Measurements from ENCODE around the gene DTNA. TPM values are rescaled to one million over a fixed set of nuclear protein-coding genes. Genes with fewer than 3 reads are reported as not detected.
A peak's percentile ranks its signal among the peaks of the same experiment; 100 is the strongest.

DTNA gene
- polyA plus RNA-seq, 1 donor from 2014 or later = 53.9 TPM

GRCh38 chr18:34867520-34867919 is 157.4 kb downstream of the DTNA start:
- H3K27ac ChIP-seq (ENCODE audit: low read length) = peak overlapping the region; percentile 34
- no peak overlapping the region for H2AFZ ChIP-seq (ENCODE audit: low read depth, low read length)
- no peak overlapping the region for H3K9ac ChIP-seq (ENCODE audit: low read length)
- H3K36me3 ChIP-seq (ENCODE audit: insufficient read depth, low read length) = no peaks in the 10 kb centered on the region
- H3F3A ChIP-seq (ENCODE audit: insufficient read depth, low read length, poor library complexity, severe bottlenecking) = no peaks in the 10 kb centered on the region
- no peak overlapping the region for H3K4me2 ChIP-seq (ENCODE audit: low read length)
- no peaks in the 10 kb centered on the region for H3K9me3 ChIP-seq (ENCODE audit: low read length)
- no peak overlapping the region for H3K4me3 ChIP-seq (ENCODE audit: low read length)
- H3K79me2 ChIP-seq (replicated peaks; ENCODE audit: insufficient read depth, low read length) = no peaks in the 10 kb centered on the region
- TF ChIP-seq RAD21 (conservative IDR thresholded peaks at IDR 0.05) (peak; percentile 36), EP300 (conservative IDR thresholded peaks at IDR 0.05; ENCODE audit: poor library complexity, severe bottlenecking) (no peak), SMC3 (conservative IDR thresholded peaks at IDR 0.05; ENCODE audit: poor library complexity) (no peak), TAF1 (IDR thresholded peaks at IDR 0.05; ENCODE audit: low read depth) (no peak), POLR2AphosphoS5 (IDR thresholded peaks at IDR 0.05) (no peak), CTCF (IDR thresholded peaks at IDR 0.05; ENCODE audit: poor library complexity, severe bottlenecking) (peak; percentile 58), EZH2 (IDR thresholded peaks at IDR 0.05; ENCODE audit: borderline replicate concordance, insufficient read depth, low read length, poor library complexity, severe bottlenecking) (no peak), MXI1 (conservative IDR thresholded peaks at IDR 0.05; ENCODE audit: poor library complexity, severe bottlenecking) (no peak)
- TF ChIP-seq, protein P1, sequence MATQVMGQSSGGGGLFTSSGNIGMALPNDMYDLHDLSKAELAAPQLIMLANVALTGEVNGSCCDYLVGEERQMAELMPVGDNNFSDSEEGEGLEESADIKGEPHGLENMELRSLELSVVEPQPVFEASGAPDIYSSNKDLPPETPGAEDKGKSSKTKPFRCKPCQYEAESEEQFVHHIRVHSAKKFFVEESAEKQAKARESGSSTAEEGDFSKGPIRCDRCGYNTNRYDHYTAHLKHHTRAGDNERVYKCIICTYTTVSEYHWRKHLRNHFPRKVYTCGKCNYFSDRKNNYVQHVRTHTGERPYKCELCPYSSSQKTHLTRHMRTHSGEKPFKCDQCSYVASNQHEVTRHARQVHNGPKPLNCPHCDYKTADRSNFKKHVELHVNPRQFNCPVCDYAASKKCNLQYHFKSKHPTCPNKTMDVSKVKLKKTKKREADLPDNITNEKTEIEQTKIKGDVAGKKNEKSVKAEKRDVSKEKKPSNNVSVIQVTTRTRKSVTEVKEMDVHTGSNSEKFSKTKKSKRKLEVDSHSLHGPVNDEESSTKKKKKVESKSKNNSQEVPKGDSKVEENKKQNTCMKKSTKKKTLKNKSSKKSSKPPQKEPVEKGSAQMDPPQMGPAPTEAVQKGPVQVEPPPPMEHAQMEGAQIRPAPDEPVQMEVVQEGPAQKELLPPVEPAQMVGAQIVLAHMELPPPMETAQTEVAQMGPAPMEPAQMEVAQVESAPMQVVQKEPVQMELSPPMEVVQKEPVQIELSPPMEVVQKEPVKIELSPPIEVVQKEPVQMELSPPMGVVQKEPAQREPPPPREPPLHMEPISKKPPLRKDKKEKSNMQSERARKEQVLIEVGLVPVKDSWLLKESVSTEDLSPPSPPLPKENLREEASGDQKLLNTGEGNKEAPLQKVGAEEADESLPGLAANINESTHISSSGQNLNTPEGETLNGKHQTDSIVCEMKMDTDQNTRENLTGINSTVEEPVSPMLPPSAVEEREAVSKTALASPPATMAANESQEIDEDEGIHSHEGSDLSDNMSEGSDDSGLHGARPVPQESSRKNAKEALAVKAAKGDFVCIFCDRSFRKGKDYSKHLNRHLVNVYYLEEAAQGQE (IDR thresholded peaks at IDR 0.05; ENCODE audit: borderline replicate concordance) = peak; percentile 58
- H3K27me3 ChIP-seq (ENCODE audit: insufficient read depth, low read depth, low read length) = no peaks in the 10 kb centered on the region
- no peaks in the 10 kb centered on the region for H4K20me1 ChIP-seq (ENCODE audit: insufficient read depth)
- no peaks in the 10 kb centered on the region for H3K9me2 ChIP-seq (ENCODE audit: insufficient read depth, low read length)

GRCh38 chr18:34870555-34871310 is 160.6 kb downstream of the DTNA start:
- H3K79me2 ChIP-seq (replicated peaks; ENCODE audit: insufficient read depth, low read length) = no peaks in the 10 kb centered on the region
- H2AFZ ChIP-seq (ENCODE audit: low read depth, low read length) = no peak overlapping the region
- no peaks in the 10 kb centered on the region for H3F3A ChIP-seq (ENCODE audit: insufficient read depth, low read length, poor library complexity, severe bottlenecking)
- TF ChIP-seq TAF1 (IDR thresholded peaks at IDR 0.05; ENCODE audit: low read depth) (no peak), EZH2 (IDR thresholded peaks at IDR 0.05; ENCODE audit: borderline replicate concordance, insufficient read depth, low read length, poor library complexity, severe bottlenecking) (no peak), POLR2AphosphoS5 (IDR thresholded peaks at IDR 0.05) (no peak), CTCF (IDR thresholded peaks at IDR 0.05; ENCODE audit: poor library complexity, severe bottlenecking) (no peak), RAD21 (conservative IDR thresholded peaks at IDR 0.05) (no peak), SMC3 (conservative IDR thresholded peaks at IDR 0.05; ENCODE audit: poor library complexity) (no peak), MXI1 (conservative IDR thresholded peaks at IDR 0.05; ENCODE audit: poor library complexity, severe bottlenecking) (no peak), EP300 (conservative IDR thresholded peaks at IDR 0.05; ENCODE audit: poor library complexity, severe bottlenecking) (no peak)
- TF ChIP-seq, protein P1 (IDR thresholded peaks at IDR 0.05; ENCODE audit: borderline replicate concordance) = no peak
- H3K36me3 ChIP-seq (ENCODE audit: insufficient read depth, low read length) = peaks cover 3% of the 10 kb centered on the region
- no peaks in the 10 kb centered on the region for H4K20me1 ChIP-seq (ENCODE audit: insufficient read depth)
- H3K4me3 ChIP-seq (ENCODE audit: low read length) = no peak overlapping the region
- H3K4me2 ChIP-seq (ENCODE audit: low read length) = no peak overlapping the region
- H3K9me2 ChIP-seq (ENCODE audit: insufficient read depth, low read length) = no peaks in the 10 kb centered on the region
- no peaks in the 10 kb centered on the region for H3K27me3 ChIP-seq (ENCODE audit: insufficient read depth, low read depth, low read length)
- H3K9ac ChIP-seq (ENCODE audit: low read length) = no peak overlapping the region
- no peak overlapping the region for H3K27ac ChIP-seq (ENCODE audit: low read length)
- no peaks in the 10 kb centered on the region for H3K9me3 ChIP-seq (ENCODE audit: low read length)
